Choroid plexus epithelial cell (primary cell): Measurements from ENCODE around the gene SORBS1.

Experiments
- DNase-seq: peaks from one replicate; pipeline ENCODE4 v3.0.0-alpha.2; 2010; ENCODE audit warnings: low read depth
- H3K4me3 ChIP-seq: 2 replicates; pipeline ENCODE4 v1.5.1; 2011; ENCODE audit warnings: low read depth, mild to moderate bottlenecking, control low read depth, low read length, moderate library complexity
- TF ChIP-seq, protein P1 (sequence below): conservative IDR thresholded peaks from 2 replicates; pipeline ENCODE4 v1.5.1; 2011; ENCODE audit warnings: low read depth, mild to moderate bottlenecking, control low read depth, inconsistent platforms, low read length, moderate library complexity

Gene SORBS1

GRCh38 chr10:95566136-95566535 lies 5.0 kb upstream of the SORBS1 start:
- TF ChIP-seq, protein P1, sequence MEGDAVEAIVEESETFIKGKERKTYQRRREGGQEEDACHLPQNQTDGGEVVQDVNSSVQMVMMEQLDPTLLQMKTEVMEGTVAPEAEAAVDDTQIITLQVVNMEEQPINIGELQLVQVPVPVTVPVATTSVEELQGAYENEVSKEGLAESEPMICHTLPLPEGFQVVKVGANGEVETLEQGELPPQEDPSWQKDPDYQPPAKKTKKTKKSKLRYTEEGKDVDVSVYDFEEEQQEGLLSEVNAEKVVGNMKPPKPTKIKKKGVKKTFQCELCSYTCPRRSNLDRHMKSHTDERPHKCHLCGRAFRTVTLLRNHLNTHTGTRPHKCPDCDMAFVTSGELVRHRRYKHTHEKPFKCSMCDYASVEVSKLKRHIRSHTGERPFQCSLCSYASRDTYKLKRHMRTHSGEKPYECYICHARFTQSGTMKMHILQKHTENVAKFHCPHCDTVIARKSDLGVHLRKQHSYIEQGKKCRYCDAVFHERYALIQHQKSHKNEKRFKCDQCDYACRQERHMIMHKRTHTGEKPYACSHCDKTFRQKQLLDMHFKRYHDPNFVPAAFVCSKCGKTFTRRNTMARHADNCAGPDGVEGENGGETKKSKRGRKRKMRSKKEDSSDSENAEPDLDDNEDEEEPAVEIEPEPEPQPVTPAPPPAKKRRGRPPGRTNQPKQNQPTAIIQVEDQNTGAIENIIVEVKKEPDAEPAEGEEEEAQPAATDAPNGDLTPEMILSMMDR: no peak
- H3K4me3 ChIP-seq: no peak overlapping the region
- no peak for DNase-seq

DNA sequence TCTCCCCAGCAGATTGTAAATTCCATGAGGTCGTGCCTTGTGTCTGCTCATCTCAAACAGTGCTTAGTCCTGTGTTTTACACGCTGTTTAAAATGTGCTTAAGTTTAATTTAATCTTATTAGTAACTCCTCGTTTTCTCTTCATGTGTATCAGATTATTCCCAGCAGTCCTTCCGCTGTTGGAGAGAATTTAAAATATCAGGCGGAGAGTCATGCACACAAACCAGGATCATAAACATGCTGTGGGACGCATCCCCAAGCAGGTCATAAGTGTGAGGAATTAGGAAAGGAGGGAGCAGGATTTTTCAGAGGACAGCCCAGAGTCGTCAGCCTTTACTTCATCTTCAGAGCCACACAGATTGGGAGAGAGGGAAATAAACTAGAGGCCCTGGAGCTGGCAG lies 4.2 kb upstream of the SORBS1 start:
- no peak for DNase-seq
- no peak overlapping the region for H3K4me3 ChIP-seq
- TF ChIP-seq, protein P1: no peak

- no peak overlapping the region for H3K4me3 ChIP-seq
- TF ChIP-seq, protein P1: no peak
Observed at GRCh38 chr10:95564291-95564690, 3.1 kb upstream of the SORBS1 start.

DNA sequence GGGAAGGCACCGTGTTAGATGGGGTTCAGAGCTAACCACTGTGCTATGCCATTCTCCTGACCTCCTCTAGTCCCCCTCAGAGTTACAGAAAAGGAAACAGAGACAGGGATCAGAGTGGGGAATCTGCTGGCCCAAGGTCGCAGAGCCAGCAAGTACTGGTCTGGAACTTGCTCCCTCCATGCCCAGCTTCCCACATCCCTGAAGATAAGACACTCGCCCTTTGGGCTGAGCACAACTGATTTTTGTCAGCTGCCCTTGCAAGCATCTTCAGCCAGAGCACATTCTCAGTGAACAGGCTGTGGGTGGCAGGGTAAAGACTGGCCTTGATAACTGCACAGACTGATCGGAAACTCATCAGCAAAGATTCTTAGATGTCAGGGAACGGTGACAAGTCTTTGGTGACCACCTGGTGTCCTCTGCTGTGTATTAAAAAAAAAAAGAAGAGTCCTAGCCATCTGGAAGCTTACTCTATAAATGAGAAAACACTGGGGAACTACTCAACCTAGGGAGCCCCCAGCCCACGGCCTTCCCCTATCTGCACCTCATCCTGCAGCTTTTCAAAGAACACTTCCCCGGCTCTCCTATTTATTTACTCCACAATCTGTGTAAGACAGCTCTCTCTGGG lies 1.3 kb upstream of the SORBS1 start:
- TF ChIP-seq, protein P1: no peak
- no peak for DNase-seq
- no peak overlapping the region for H3K4me3 ChIP-seq

More at GRCh38 chr10:95564291-95564690, 3.1 kb upstream of the SORBS1 start:
- DNase-seq: no peak

GRCh38 chr10:95561864-95562177 lies 650 bp upstream of the SORBS1 start:
- TF ChIP-seq, protein P1: no peak
- no peak overlapping the region for H3K4me3 ChIP-seq
- no peak for DNase-seq

DNA sequence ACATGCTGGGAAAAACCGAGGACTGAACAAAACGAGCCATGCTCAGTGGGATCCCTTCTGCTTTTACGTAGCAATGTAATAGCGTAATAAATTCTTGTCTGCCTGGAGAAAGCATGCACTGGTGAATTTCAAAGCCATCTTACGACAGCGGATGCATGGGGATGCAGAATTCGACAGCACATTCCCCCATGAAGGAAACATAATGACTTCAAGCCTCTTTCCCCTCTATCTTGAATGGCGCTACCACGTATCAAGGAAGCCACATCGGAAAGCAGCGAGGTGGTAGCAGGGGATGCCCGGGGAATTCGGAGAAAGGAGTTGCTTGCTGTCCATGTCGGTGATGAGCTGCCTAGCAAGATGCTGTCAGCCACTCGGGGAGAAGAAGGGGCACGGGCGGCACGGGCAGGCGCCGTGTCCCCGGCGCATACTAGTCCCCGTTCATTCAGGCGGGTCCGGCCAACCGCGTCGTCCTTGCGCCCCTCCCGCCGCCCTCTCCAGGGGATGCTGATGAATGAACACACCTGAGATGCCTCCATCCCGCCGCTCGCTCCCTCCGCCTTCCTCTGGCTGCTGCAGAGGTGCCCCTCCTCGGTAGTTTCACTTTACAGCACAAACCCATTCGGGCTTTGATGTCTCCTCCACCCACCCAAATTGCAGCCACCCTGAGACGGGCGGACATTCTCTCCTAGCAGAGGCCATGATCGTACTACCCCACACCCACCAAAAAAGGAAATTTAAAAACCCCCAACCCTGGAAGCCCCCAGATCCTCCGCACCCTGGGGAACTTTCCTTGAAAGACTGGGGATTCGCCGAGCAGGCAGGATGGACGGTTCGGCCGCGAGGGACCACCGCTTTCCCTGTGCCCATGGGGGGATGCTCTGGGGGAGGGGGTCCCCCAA lies 644 bp downstream of the SORBS1 start:
- TF ChIP-seq, protein P1: no peak
- H3K4me3 ChIP-seq: peak overlapping the region; percentile 73
- DNase-seq: peak; percentile 61

DNA sequence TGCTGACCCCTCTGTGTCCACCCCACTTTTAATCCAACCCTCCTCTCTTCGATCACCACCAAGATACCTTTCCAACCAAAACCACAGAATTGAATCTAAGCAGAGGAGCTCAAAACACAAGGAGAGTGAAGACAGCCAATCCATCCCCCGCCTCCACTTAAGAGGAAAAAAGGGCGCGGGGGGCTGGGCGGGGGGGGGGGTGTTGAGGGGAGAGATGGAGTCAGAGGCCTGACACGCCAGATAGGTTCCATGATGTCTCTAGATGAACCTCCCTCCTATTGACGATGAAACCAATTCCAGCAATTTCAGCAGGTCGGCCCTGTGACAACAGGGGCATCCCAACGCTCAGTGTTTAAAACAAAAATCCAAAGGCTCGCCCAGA lies 1.3 kb downstream of the SORBS1 start:
- peak overlapping the region; percentile 73 for H3K4me3 ChIP-seq
- TF ChIP-seq, protein P1: no peak
- DNase-seq: no peak
